ENCODE data around the gene RNASEH1.

Gene RNASEH1

GRCh38 chr2:3563521-3563976 is 5.4 kb upstream of the RNASEH1 start:
- no peak for DNase-seq

- DNase-seq: peak in 1 of 58 donors; percentile 49
These were observed 411 bp downstream of the RNASEH1 start for GRCh38 chr2:3557639-3558204.

GRCh38 chr2:3553946-3554345 is 4.2 kb downstream of the RNASEH1 start:
- DNase-seq: no peak

GRCh38 chr2:3547915-3548314 is 10.2 kb downstream of the RNASEH1 start:
- no peak for DNase-seq

- no peak for DNase-seq
These were observed 12.2 kb downstream of the RNASEH1 start for GRCh38 chr2:3545788-3546478.

- no peak for DNase-seq
These were observed 15.0 kb downstream of the RNASEH1 start for GRCh38 chr2:3543023-3543683.

- DNase-seq: no peak
These were observed 16.0 kb downstream of the RNASEH1 start for GRCh38 chr2:3542107-3542506.

- no peak for DNase-seq
These were observed 18.3 kb downstream of the RNASEH1 start for GRCh38 chr2:3539836-3540235.

GRCh38 chr2:3536682-3537632 is 21.2 kb downstream of the RNASEH1 start:
- no peak for DNase-seq

GRCh38 chr2:3535794-3536681 is 22.1 kb downstream of the RNASEH1 start:
- DNase-seq: peak in 7 of 58 donors; percentile 4 to 42 (median 22)

- no peak for DNase-seq
These were observed 22.7 kb downstream of the RNASEH1 start for GRCh38 chr2:3535467-3535793.

GRCh38 chr2:3534251-3534814 is 23.8 kb downstream of the RNASEH1 start:
- DNase-seq: no peak

GRCh38 chr2:3533836-3534235 is 24.3 kb downstream of the RNASEH1 start:
- no peak for DNase-seq

- no peak for DNase-seq
These were observed 25.2 kb downstream of the RNASEH1 start for GRCh38 chr2:3532941-3533340.

GRCh38 chr2:3529316-3530025 is 28.7 kb downstream of the RNASEH1 start:
- DNase-seq: no peak

- DNase-seq: no peak
These were observed 30.0 kb downstream of the RNASEH1 start for GRCh38 chr2:3527886-3528785.

- no peak for DNase-seq
These were observed 31.3 kb downstream of the RNASEH1 start for GRCh38 chr2:3526871-3527270.

- DNase-seq: no peak
These were observed 34.5 kb downstream of the RNASEH1 start for GRCh38 chr2:3523551-3524041.
